CD4-positive, alpha-beta T cell treated with Interferon alpha-2 for 1 hour (primary cell): Measurements from ENCODE around the gene RNF32.
"Not testable (repeated sequence)": the region's sequence is repeated elsewhere in the genome, so short reads cannot be mapped to it uniquely, and the experiment has no call there.

Experiments used
- DNase-seq, 2 donors: peaks; one replicate each; pipeline ENCODE4 v3.0.0-alpha.2; 2020 to 2022

Gene RNF32

GRCh38 chr7:156642306-156643045 is 1.9 kb downstream of the RNF32 start:
- DNase-seq = no peak

- not testable (repeated sequence) for DNase-seq
Observed at GRCh38 chr7:156647330-156647729, 6.8 kb downstream of the RNF32 start.

GRCh38 chr7:156650042-156650441 is 9.5 kb downstream of the RNF32 start:
- no peak for DNase-seq

- no peak for DNase-seq
Observed at GRCh38 chr7:156651474-156651873, 10.9 kb downstream of the RNF32 start.

- DNase-seq = no peak
Observed at GRCh38 chr7:156652886-156653568, 12.5 kb downstream of the RNF32 start.

- no peak for DNase-seq
Observed at GRCh38 chr7:156654511-156655234, 14.1 kb downstream of the RNF32 start.

GRCh38 chr7:156655251-156655650 is 14.7 kb downstream of the RNF32 start:
- no peak for DNase-seq

- no peak for DNase-seq
Observed at GRCh38 chr7:156655983-156656382, 15.4 kb downstream of the RNF32 start.

- no peak for DNase-seq
Observed at GRCh38 chr7:156656598-156656997, 16.0 kb downstream of the RNF32 start.

GRCh38 chr7:156657681-156658080 is 17.1 kb downstream of the RNF32 start:
- DNase-seq = no peak

- no peak for DNase-seq
Observed at GRCh38 chr7:156659203-156659602, 18.6 kb downstream of the RNF32 start.

GRCh38 chr7:156659961-156660360 is 19.4 kb downstream of the RNF32 start:
- DNase-seq = no peak

GRCh38 chr7:156661637-156662036 is 21.1 kb downstream of the RNF32 start:
- no peak for DNase-seq

GRCh38 chr7:156662277-156662676 is 21.7 kb downstream of the RNF32 start:
- no peak for DNase-seq

- no peak for DNase-seq
Observed at GRCh38 chr7:156665101-156665500, 24.5 kb downstream of the RNF32 start.

GRCh38 chr7:156666368-156667109 is 26.0 kb downstream of the RNF32 start:
- no peak for DNase-seq

GRCh38 chr7:156667110-156667426 is 26.5 kb downstream of the RNF32 start:
- no peak for DNase-seq

GRCh38 chr7:156668130-156668741 is 27.7 kb downstream of the RNF32 start:
- no peak for DNase-seq

GRCh38 chr7:156669035-156669828 is 28.7 kb downstream of the RNF32 start:
- no peak for DNase-seq

- DNase-seq = no peak
Observed at GRCh38 chr7:156673454-156673853, 32.9 kb downstream of the RNF32 start.

GRCh38 chr7:156673902-156674301 is 33.3 kb downstream of the RNF32 start:
- DNase-seq = no peak

- DNase-seq = no peak
Observed at GRCh38 chr7:156675721-156676120, 35.1 kb downstream of the RNF32 start.
